RWPE2 (cell line): ENCODE measurements around the gene GNG14.
"Not testable (repeated sequence)": the region's sequence is repeated elsewhere in the genome, so short reads cannot be mapped to it uniquely, and the experiment has no call there.

Experiments
- ATAC-seq: fragments of 200-7000 bp; cut with Tn5 transposase; 3 replicates; pipeline ENCODE4 v1.9.1; 2021; ENCODE audit warnings: low read depth
- DNase-seq: peaks from one replicate; pipeline ENCODE4 v3.0.0-alpha.2; 2020; ENCODE audit warnings: low spot score
- H3K27ac ChIP-seq: fragments of 450-650 bp; 2 replicates; pipeline ENCODE4 v1.5.1; 2017; ENCODE audit warnings: mild to moderate bottlenecking; ENCODE audit not compliant: poor library complexity, severe bottlenecking
- H3K27me3 ChIP-seq: fragments of 250-450 bp; sonication (Bioruptor Pico); 2 replicates; pipeline ENCODE4 v1.5.1; 2021; ENCODE audit warnings: mild to moderate bottlenecking, moderate library complexity; ENCODE audit not compliant: insufficient read depth, poor library complexity, severe bottlenecking
- H3K36me3 ChIP-seq: fragments of 250-450 bp; sonication (Bioruptor Pico); 2 replicates; pipeline ENCODE4 v1.5.1; 2020; ENCODE audit warnings: low read depth, mild to moderate bottlenecking, moderate library complexity
- H3K4me1 ChIP-seq: fragments of 250-450 bp; sonication (Bioruptor Pico); 2 replicates; pipeline ENCODE4 v1.5.1; 2021; ENCODE audit warnings: mild to moderate bottlenecking, moderate library complexity; ENCODE audit not compliant: insufficient read depth, poor library complexity, severe bottlenecking
- H3K4me3 ChIP-seq: fragments of 250-450 bp; sonication (Bioruptor Pico); 2 replicates; pipeline ENCODE4 v1.5.1; 2021; ENCODE audit warnings: mild to moderate bottlenecking, moderate library complexity; ENCODE audit not compliant: severe bottlenecking
- H3K9me3 ChIP-seq: fragments of 250-450 bp; sonication (Bioruptor Pico); 2 replicates; pipeline ENCODE4 v1.5.1; 2021; ENCODE audit warnings: mild to moderate bottlenecking, moderate library complexity; ENCODE audit not compliant: severe bottlenecking
- CTCF ChIP-seq: fragments of 450-650 bp; IDR thresholded peaks from one replicate; pipeline ENCODE4 v1.5.1; 2017; ENCODE audit warnings: mild to moderate bottlenecking, moderate library complexity; ENCODE audit not compliant: poor library complexity, severe bottlenecking

The GNG14 gene

GRCh38 chr19:12695096-12695495, 7.3 kb downstream of the GNG14 start:
- TF ChIP-seq CTCF: no peak
- peaks cover 9% of the 10 kb centered on the region for H3K36me3 ChIP-seq
- no peaks in the 10 kb centered on the region for H3K9me3 ChIP-seq
- H3K4me1 ChIP-seq: no peaks in the 10 kb centered on the region
- no peak overlapping the region for H3K27ac ChIP-seq
- no peak overlapping the region for H3K4me3 ChIP-seq
- DNase-seq: no peak
- no peak for ATAC-seq
- H3K27me3 ChIP-seq: no peaks in the 10 kb centered on the region

GRCh38 chr19:12695514-12695913, 7.7 kb downstream of the GNG14 start:
- Histone ChIP-seq H3K4me3 (peak overlapping the region; percentile 73), H3K27ac (peak overlapping the region; percentile 12), H3K27me3 (no peaks in the 10 kb centered on the region), H3K36me3 (peaks cover 9% of the 10 kb centered on the region), H3K4me1 (no peaks in the 10 kb centered on the region), H3K9me3 (no peaks in the 10 kb centered on the region)
- no peak for ATAC-seq
- TF ChIP-seq CTCF: no peak
- DNase-seq: no peak

GRCh38 chr19:12695997-12696365, 8.2 kb downstream of the GNG14 start:
- DNase-seq (no peak), ATAC-seq (peak; percentile 15)
- Histone ChIP-seq H3K27ac (peak overlapping the region; percentile 12), H3K36me3 (peaks cover 12% of the 10 kb centered on the region), H3K4me3 (peak overlapping the region; percentile 73), H3K9me3 (no peaks in the 10 kb centered on the region), H3K4me1 (no peaks in the 10 kb centered on the region), H3K27me3 (no peaks in the 10 kb centered on the region)
- TF ChIP-seq CTCF: no peak

GRCh38 chr19:12696366-12697335, 8.9 kb downstream of the GNG14 start, which contains the start of gene FBXW9:
TSS of gene FBXW9 (minus strand) at chr19:12696631. CDS start at chr19:12696581, 50 bp downstream.
- Histone ChIP-seq H3K4me1 (no peaks in the 10 kb centered on the region), H3K27ac (peak within 1 kb of the TSS; percentile 12), H3K4me3 (peak within 1 kb of the TSS; percentile 73), H3K36me3 (peaks cover 19% of the 10 kb centered on the region), H3K9me3 (no peaks in the 10 kb centered on the region), H3K27me3 (no peaks in the 10 kb centered on the region)
- peak; percentile 88 for DNase-seq
- TF ChIP-seq CTCF: no peak
- peak; percentile 80 for ATAC-seq

- not testable (repeated sequence) for H3K4me1 ChIP-seq, H3K9me3 ChIP-seq, ATAC-seq, DNase-seq, H3K27ac ChIP-seq, H3K27me3 ChIP-seq, H3K4me3 ChIP-seq
- H3K36me3 ChIP-seq: peaks cover 26% of the 10 kb centered on the region
Observed at GRCh38 chr19:12697425-12697824, 9.6 kb downstream of the GNG14 start.
